ENCODE data around the gene ATF6.

ATF6 gene

DNA sequence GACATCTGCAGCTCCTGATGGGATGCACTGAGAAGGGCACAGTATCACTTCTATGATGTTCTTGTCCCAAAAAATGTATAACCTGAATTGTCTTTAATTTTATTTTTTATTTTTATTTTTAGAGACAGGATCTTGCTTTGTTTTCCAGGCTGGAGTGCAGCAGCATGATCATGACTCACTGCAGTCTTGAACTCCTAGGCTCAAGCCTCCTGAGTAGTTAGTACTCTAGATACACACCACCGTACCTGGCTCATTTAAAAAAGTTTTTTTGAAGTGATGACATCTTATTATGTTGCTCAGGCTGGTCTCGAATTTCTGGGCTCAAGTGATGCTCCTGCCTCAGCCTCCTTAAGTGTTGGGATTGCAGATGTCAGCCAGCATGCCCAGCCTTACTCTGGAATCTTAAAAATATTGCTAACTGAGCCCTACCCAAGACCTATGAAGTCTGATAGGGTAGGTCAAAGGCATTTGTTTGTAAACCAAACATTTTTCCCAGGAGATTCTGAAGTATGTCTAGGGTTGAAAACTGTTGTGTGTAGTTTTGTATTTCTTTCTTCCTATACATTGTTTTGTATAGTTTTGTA, 68.9 kb downstream of the ATF6 start:
- TF ChIP-seq, protein P1, sequence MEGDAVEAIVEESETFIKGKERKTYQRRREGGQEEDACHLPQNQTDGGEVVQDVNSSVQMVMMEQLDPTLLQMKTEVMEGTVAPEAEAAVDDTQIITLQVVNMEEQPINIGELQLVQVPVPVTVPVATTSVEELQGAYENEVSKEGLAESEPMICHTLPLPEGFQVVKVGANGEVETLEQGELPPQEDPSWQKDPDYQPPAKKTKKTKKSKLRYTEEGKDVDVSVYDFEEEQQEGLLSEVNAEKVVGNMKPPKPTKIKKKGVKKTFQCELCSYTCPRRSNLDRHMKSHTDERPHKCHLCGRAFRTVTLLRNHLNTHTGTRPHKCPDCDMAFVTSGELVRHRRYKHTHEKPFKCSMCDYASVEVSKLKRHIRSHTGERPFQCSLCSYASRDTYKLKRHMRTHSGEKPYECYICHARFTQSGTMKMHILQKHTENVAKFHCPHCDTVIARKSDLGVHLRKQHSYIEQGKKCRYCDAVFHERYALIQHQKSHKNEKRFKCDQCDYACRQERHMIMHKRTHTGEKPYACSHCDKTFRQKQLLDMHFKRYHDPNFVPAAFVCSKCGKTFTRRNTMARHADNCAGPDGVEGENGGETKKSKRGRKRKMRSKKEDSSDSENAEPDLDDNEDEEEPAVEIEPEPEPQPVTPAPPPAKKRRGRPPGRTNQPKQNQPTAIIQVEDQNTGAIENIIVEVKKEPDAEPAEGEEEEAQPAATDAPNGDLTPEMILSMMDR (IDR thresholded peaks at IDR 0.05; ENCODE audit: borderline replicate concordance, insufficient read depth, low read depth, low read length): no peak

DNA sequence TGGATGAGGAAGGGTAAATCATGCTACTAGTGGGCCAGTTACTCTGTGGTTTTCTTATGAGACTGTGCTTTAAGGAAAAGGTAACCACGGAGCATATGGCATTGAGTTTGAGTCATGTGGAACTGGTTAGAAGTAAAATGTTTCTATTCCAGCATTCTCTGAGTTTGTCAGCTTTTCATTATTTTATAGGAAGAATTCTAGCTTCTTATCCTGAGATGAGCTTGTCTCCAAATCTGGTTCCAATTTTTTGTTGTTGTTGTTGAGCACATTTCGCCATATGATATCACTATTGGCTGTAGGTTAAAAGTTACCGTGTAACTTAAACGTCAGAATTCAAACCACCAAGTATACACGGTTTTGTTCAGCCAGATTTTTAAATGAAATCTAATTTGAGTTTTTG, 69.9 kb downstream of the ATF6 start:
- TF ChIP-seq, protein P1 (IDR thresholded peaks at IDR 0.05; ENCODE audit: borderline replicate concordance, insufficient read depth, low read depth, low read length): no peak
- H3K4me3 ChIP-seq (ENCODE audit: low read depth, low read length): no peak overlapping the region

More for the DNA sequence above, 68.9 kb downstream of the ATF6 start:
- no peak overlapping the region for H3K4me3 ChIP-seq (ENCODE audit: low read depth, low read length)

DNA sequence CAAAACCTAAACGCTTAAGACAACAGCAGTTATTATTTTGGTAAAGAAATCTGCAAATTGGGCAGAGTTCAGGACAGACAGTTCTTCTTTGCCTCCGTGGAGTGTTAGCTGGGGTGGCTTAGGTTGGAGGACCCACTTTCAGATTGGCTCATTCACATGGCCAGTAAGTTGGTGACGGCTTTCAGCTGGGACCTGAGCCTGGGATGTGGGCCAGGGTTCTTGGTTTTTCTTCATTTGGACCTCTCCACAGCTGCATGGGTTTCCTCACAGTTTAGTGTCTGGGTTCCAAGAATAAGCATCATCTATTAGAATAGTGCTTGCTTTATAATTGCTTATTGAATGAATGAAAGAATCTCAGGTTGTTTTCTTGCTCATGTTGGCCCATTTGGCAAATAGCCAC, 72.2 kb downstream of the ATF6 start:
- TF ChIP-seq, protein P1 (IDR thresholded peaks at IDR 0.05; ENCODE audit: borderline replicate concordance, insufficient read depth, low read depth, low read length): no peak
- H3K4me3 ChIP-seq (ENCODE audit: low read depth, low read length): no peak overlapping the region

DNA sequence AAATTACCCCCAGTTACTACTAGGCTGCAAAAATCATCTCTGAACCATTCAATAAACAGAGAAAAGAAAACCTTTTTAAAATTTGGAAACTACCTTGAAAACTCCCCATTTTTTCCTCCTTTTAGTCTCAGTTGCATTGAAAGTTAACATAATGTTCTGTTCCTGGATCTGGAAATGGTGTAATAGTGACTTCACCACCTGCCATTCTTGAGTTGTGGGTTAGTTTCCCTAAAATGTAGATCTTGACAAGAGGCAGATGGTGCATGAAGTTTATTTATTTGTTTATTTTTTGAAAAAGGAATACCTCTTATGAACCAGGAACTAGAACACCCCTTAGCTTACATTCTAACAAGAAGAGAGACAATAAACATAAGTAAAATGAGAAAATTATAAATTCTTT, 72.8 kb downstream of the ATF6 start:
- TF ChIP-seq, protein P1 (IDR thresholded peaks at IDR 0.05; ENCODE audit: borderline replicate concordance, insufficient read depth, low read depth, low read length): no peak
- H3K4me3 ChIP-seq (ENCODE audit: low read depth, low read length): no peak overlapping the region

DNA sequence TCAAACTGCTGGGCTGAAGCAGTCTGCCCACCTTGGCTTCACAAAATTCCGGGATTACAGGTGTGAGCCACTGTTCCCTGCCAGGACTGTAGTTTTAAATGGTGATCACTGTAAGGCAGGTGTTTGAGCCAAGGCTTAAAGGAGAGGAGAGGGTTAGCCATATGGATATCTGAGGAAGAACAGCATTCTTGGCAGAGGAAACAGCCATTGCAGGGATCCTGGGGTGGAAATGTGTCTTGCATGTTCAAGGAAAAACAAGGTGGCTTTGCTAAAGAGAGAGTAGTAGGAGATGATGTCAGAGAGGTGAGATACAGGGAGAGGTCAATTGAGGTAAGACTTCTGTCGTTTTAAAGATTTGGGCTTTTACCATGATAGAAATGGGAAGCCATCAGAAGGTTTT, 73.5 kb downstream of the ATF6 start:
- TF ChIP-seq, protein P1 (IDR thresholded peaks at IDR 0.05; ENCODE audit: borderline replicate concordance, insufficient read depth, low read depth, low read length): no peak
- H3K4me3 ChIP-seq (ENCODE audit: low read depth, low read length): no peak overlapping the region

DNA sequence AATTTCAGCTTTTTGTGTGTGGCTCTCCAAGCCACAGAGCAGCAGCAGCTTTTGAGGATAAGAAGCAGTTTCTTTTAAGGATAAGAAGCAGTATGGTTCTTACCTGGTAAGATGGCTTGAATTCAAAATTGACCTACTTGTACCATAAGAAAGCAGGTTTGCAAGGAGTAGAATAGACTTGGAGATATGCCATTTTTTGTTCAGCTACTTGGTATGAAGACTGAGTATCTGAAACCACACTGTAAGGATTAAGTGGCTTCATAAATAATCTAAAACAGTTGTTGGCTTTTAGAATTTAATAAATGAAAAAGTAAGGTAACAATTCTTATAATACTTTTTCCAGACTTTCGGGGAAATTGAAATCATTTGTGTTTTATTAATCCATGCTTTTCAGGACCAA, 74.2 kb downstream of the ATF6 start:
- TF ChIP-seq, protein P1 (IDR thresholded peaks at IDR 0.05; ENCODE audit: borderline replicate concordance, insufficient read depth, low read depth, low read length): no peak
- no peak overlapping the region for H3K4me3 ChIP-seq (ENCODE audit: low read depth, low read length)

DNA sequence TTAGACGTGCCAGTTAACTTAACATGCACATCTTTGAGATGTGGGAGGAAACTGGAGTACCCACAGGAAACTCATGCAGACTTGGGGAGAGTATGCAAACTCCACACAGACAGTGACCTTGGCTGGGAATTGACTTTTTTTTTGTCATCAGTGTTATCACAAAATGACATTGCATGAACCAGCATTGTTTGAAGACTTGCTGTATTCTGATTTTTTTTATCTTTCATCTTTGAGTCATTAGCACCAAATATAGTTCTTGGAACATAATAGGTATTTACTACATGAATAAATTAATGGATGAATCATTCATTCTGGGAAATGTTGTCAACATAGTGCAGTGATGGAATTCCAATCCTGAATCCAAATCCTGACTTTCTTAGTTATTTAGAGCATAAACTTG, 77.0 kb downstream of the ATF6 start:
- no peak overlapping the region for H3K4me3 ChIP-seq (ENCODE audit: low read depth, low read length)
- TF ChIP-seq, protein P1 (IDR thresholded peaks at IDR 0.05; ENCODE audit: borderline replicate concordance, insufficient read depth, low read depth, low read length): no peak
